ENCODE results near the gene SCRT2.

SCRT2 gene

DNA sequence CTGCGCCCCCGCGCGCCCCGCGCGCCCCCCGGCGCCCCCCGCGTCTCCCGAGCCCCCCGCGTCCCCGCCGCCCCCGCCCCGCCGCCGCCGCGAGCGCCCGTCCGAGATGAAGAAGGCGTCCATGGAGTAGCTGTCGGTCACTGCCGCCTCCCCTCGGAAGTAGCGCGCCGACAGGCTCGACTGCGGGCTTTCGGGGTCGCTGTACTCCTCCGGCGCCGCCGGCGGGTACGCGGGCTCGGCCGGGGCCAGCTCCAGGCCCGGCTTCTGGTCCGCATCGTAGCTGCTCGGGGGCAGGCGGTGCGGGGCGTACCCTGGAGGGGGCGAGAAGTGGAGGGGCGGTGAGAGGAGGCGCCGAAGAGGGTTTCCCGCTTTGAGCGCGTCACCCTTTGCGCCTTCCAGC lies 11.5 kb downstream of the SCRT2 start:
- Histone ChIP-seq H3K27me3 (ENCODE audit: control insufficient read depth, low read length) (peaks cover 11% of the 10 kb centered on the region), H3F3A (ENCODE audit: control insufficient read depth, insufficient read depth) (no peaks in the 10 kb centered on the region)

DNA sequence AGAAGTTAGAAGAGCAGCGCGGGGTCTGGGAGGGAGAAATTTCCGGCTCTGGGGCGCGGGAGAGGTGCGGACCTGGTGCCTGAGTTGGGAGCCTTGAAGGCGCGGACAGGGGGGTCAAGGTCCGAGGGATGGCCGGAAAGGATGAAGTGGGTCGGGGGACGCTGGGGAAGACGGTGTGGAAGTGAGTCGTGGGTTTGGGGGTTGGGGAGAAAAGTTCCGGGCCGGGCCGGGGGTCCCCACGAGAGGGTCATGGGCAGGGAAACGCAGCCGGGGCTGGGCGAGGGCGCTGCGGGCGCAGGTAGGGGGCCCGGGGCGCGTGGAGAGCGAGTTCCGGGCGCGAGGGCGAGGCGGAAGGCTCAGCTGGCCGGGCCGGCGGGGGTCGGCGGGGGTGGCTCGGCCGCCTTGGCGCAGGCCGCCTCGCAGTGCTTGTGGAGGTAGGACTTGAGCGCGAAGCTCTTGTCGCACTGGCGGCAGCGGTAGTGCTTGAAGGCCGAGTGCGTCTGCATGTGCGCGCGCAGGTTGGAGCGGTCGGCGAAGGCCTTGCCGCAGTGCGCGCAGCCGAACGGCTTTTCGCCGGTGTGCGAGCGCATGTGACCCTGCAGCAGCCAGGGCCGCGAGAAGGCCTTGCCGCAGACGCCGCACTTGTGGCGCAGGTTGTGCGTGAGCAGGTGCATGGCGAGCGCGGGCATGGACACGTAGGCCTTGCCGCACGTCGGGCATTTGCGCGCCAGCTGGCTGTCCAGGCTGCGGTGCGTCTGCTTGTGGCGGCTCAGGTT lies 12.1 kb downstream of the SCRT2 start:
- H3K4me3 ChIP-seq (ENCODE audit: low read length): no peak overlapping the region
- no peaks in the 10 kb centered on the region for H3F3A ChIP-seq (ENCODE audit: control insufficient read depth, insufficient read depth)
- H3K27me3 ChIP-seq (ENCODE audit: control insufficient read depth, low read length): peaks cover 16% of the 10 kb centered on the region
- no peaks in the 10 kb centered on the region for H3K9me3 ChIP-seq (ENCODE audit: control insufficient read depth, insufficient read depth, low read length)
- no peaks in the 10 kb centered on the region for H3K36me3 ChIP-seq (ENCODE audit: control insufficient read depth, low read length)
- no peaks in the 10 kb centered on the region for H4K20me1 ChIP-seq (ENCODE audit: control insufficient read depth, insufficient read depth, low read depth, low read length)
- H3K4me1 ChIP-seq (ENCODE audit: control insufficient read depth, low read length): 0 out of 2 replicates have a peak, but pooled peaks cover 3% of the 10 kb centered on the region
- no peak overlapping the region for H3K4me2 ChIP-seq (ENCODE audit: low read length)
- no peak overlapping the region for H3K27ac ChIP-seq (ENCODE audit: low read depth, low read length)
- no peak for TF ChIP-seq EZH2phosphoT487 (IDR thresholded peaks at IDR 0.05; ENCODE audit: borderline replicate concordance, low read length)
- TF ChIP-seq, protein P1, sequence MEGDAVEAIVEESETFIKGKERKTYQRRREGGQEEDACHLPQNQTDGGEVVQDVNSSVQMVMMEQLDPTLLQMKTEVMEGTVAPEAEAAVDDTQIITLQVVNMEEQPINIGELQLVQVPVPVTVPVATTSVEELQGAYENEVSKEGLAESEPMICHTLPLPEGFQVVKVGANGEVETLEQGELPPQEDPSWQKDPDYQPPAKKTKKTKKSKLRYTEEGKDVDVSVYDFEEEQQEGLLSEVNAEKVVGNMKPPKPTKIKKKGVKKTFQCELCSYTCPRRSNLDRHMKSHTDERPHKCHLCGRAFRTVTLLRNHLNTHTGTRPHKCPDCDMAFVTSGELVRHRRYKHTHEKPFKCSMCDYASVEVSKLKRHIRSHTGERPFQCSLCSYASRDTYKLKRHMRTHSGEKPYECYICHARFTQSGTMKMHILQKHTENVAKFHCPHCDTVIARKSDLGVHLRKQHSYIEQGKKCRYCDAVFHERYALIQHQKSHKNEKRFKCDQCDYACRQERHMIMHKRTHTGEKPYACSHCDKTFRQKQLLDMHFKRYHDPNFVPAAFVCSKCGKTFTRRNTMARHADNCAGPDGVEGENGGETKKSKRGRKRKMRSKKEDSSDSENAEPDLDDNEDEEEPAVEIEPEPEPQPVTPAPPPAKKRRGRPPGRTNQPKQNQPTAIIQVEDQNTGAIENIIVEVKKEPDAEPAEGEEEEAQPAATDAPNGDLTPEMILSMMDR (IDR thresholded peaks at IDR 0.05; ENCODE audit: low read depth, low read length, poor library complexity, severe bottlenecking): no peak
- H3K9me2 ChIP-seq (replicated peaks; ENCODE audit: control insufficient read depth, low read length): no peaks in the 10 kb centered on the region
- H3K79me2 ChIP-seq (ENCODE audit: control insufficient read depth, low read length): no peaks in the 10 kb centered on the region

More for the DNA sequence above, 11.5 kb downstream of the SCRT2 start:
- H3K4me3 ChIP-seq (ENCODE audit: low read length): no peak overlapping the region
- no peak overlapping the region for H3K27ac ChIP-seq (ENCODE audit: low read depth, low read length)
- TF ChIP-seq, protein P1 (IDR thresholded peaks at IDR 0.05; ENCODE audit: low read depth, low read length, poor library complexity, severe bottlenecking): no peak
- no peak for TF ChIP-seq EZH2phosphoT487 (IDR thresholded peaks at IDR 0.05; ENCODE audit: borderline replicate concordance, low read length)
- no peaks in the 10 kb centered on the region for H3K9me3 ChIP-seq (ENCODE audit: control insufficient read depth, insufficient read depth, low read length)
- no peaks in the 10 kb centered on the region for H3K9me2 ChIP-seq (replicated peaks; ENCODE audit: control insufficient read depth, low read length)
- H3K79me2 ChIP-seq (ENCODE audit: control insufficient read depth, low read length): no peaks in the 10 kb centered on the region
- H3K4me2 ChIP-seq (ENCODE audit: low read length): no peak overlapping the region
- H3K36me3 ChIP-seq (ENCODE audit: control insufficient read depth, low read length): no peaks in the 10 kb centered on the region
- H3K4me1 ChIP-seq (ENCODE audit: control insufficient read depth, low read length): 0 out of 2 replicates have a peak, but pooled peaks cover 3% of the 10 kb centered on the region
- H4K20me1 ChIP-seq (ENCODE audit: control insufficient read depth, insufficient read depth, low read depth, low read length): no peaks in the 10 kb centered on the region

DNA sequence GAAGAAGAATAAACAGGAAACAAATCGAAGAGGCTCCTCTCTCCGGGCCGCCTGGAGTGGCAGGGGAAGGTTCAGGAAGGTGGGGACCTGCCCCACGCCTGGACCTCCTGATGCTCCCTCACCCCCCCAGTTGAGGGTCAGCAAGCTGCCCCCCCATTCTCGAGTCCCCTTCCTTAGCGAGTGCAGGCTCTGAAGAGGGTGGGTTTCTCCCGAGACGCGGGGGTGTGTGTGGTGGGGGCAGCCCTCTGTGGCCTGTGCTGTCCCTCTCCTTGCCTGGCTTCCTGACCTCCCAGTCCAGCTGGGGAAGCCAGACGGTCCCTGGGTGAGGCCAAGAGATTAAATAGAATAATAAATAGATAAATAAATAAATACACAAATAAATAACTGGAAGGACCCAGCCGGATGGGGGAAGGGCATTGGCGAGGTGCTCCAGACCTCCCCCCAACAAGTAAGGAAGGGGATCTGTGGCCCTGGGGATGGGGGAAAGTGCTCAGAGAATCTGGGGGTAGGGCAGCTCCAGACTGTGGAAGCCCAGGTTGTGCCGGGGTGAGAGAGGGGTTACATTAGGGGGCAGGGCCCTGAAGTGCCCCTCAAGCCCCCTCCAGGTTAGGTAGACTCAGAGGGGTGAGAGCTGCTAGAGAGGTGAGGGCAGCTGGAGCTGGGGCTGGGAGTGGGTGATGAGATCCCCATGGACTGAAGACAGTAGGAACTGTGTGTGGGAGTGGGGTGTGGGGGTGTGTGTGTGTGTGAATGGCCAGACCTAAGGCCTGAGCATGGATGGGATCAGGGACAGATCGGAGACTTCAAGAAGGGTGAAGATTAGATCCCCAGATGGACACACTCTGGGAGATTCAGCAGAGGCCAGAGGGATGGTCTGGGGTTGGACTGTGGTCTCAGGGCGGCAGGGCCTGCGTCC lies 13.1 kb downstream of the SCRT2 start:
- Histone ChIP-seq H3K4me2 (ENCODE audit: low read length) (no peak overlapping the region), H3K79me2 (ENCODE audit: control insufficient read depth, low read length) (no peaks in the 10 kb centered on the region), H3K27ac (ENCODE audit: low read depth, low read length) (no peak overlapping the region), H3K27me3 (ENCODE audit: control insufficient read depth, low read length) (peaks cover 26% of the 10 kb centered on the region), H3K4me1 (ENCODE audit: control insufficient read depth, low read length) (0 out of 2 replicates have a peak, but pooled peaks cover 3% of the 10 kb centered on the region), H3K9me2 (replicated peaks; ENCODE audit: control insufficient read depth, low read length) (no peaks in the 10 kb centered on the region), H3K4me3 (ENCODE audit: low read length) (no peak overlapping the region), H3K9me3 (ENCODE audit: control insufficient read depth, insufficient read depth, low read length) (no peaks in the 10 kb centered on the region), H4K20me1 (ENCODE audit: control insufficient read depth, insufficient read depth, low read depth, low read length) (no peaks in the 10 kb centered on the region), H3F3A (ENCODE audit: control insufficient read depth, insufficient read depth) (no peaks in the 10 kb centered on the region), H3K36me3 (ENCODE audit: control insufficient read depth, low read length) (no peaks in the 10 kb centered on the region)
- TF ChIP-seq, protein P1 (IDR thresholded peaks at IDR 0.05; ENCODE audit: low read depth, low read length, poor library complexity, severe bottlenecking): no peak
- no peak for TF ChIP-seq EZH2phosphoT487 (IDR thresholded peaks at IDR 0.05; ENCODE audit: borderline replicate concordance, low read length)
